GM10266 (cell line): ENCODE measurements around the gene CCDC142.

Experiments used
- DNase-seq: peaks from one replicate; pipeline ENCODE4 v3.0.0; 2012; ENCODE audit errors: extremely low spot score
- TF ChIP-seq, protein P1 (sequence below): IDR thresholded peaks from 2 replicates; pipeline ENCODE4 v1.5.1; 2012; ENCODE audit warnings: mild to moderate bottlenecking, low read depth; ENCODE audit not compliant: control insufficient read depth, insufficient read depth; ENCODE audit errors: missing control alignments

Gene CCDC142

GRCh38 chr2:74516650-74517049 is 33.9 kb upstream of the CCDC142 start:
- no peak for DNase-seq
- TF ChIP-seq, protein P1, sequence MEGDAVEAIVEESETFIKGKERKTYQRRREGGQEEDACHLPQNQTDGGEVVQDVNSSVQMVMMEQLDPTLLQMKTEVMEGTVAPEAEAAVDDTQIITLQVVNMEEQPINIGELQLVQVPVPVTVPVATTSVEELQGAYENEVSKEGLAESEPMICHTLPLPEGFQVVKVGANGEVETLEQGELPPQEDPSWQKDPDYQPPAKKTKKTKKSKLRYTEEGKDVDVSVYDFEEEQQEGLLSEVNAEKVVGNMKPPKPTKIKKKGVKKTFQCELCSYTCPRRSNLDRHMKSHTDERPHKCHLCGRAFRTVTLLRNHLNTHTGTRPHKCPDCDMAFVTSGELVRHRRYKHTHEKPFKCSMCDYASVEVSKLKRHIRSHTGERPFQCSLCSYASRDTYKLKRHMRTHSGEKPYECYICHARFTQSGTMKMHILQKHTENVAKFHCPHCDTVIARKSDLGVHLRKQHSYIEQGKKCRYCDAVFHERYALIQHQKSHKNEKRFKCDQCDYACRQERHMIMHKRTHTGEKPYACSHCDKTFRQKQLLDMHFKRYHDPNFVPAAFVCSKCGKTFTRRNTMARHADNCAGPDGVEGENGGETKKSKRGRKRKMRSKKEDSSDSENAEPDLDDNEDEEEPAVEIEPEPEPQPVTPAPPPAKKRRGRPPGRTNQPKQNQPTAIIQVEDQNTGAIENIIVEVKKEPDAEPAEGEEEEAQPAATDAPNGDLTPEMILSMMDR: no peak

GRCh38 chr2:74515981-74516633 is 33.3 kb upstream of the CCDC142 start:
- DNase-seq: peak; percentile 92
- TF ChIP-seq, protein P1: no peak

DNA sequence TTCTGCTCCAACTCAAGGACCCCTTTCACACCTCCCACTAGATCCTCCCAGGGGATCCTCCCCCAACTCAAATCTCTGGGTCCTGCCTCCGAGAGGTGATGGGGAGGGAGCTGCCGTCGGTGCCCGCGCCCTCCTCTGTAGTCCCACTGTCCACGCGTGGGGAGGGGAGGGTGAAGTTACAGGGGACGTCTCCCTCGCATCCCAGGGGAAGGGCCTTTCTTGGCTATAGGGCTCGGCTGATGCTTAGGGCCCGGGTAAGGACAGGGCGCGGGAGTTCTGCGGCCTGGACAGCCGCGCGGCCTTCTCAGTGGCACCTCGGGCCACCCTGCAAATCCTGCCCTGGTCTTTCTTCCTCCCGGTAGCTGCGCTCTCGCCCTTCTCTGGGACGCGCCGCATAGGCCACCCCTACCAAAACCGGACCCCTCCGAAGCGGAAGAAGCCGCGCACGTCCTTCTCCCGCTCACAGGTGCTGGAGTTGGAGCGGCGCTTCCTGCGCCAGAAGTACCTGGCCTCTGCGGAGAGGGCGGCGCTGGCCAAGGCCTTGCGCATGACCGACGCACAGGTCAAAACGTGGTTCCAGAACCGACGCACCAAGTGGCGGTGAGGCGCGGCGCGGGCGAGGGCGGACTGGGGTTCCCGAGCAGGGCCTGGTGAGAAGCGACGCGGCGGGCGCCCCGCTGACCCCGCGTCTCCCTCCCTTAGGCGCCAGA is 32.6 kb upstream of the CCDC142 start:
- TF ChIP-seq, protein P1: no peak
- peak; percentile 38 for DNase-seq

- TF ChIP-seq, protein P1: no peak
- peak; percentile 46 for DNase-seq
Observed at GRCh38 chr2:74514368-74515270, 31.8 kb upstream of the CCDC142 start, which contains the start of gene TLX2. TSS of gene TLX2 (plus strand) at chr2:74514450. CDS start at chr2:74514807, 357 bp downstream.

DNA sequence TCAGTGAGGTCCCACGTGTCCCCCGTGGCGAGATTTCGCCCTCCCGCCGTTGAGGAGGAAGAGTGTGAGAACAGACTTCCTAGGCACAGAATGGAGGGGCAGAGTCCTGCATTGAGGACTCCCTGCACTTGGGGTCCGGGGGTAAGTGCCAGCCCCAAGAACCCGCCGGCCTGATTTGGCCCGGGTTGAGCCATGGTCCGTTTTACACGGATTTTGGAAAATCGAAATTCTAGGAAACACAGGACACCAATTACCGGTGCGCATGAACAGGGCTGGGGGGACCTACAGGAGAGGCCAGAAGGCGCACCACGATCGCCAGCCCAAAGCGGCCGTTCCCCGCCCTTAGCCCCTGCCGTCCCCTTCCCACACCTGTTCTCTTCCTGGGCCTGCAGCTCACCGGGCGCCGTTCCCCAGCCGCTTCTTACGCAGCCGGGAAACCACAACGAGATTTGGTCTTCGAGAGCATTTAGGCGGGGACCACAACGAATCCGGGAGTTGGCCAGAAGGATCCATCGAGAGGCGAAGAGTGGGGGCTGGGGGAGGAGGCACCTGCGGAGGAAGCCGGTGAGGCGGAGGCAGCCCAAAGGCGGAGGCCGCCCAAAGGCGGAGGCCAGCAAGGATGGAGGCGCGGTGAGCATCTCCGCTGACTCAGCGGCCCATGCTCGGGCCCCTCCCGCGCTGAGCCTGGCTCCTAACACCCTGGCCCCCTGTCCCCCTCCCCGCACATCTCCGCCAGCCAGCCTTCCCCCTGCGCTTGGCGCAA is 31.0 kb upstream of the CCDC142 start:
- peak; percentile 46 for DNase-seq
- TF ChIP-seq, protein P1: no peak

DNA sequence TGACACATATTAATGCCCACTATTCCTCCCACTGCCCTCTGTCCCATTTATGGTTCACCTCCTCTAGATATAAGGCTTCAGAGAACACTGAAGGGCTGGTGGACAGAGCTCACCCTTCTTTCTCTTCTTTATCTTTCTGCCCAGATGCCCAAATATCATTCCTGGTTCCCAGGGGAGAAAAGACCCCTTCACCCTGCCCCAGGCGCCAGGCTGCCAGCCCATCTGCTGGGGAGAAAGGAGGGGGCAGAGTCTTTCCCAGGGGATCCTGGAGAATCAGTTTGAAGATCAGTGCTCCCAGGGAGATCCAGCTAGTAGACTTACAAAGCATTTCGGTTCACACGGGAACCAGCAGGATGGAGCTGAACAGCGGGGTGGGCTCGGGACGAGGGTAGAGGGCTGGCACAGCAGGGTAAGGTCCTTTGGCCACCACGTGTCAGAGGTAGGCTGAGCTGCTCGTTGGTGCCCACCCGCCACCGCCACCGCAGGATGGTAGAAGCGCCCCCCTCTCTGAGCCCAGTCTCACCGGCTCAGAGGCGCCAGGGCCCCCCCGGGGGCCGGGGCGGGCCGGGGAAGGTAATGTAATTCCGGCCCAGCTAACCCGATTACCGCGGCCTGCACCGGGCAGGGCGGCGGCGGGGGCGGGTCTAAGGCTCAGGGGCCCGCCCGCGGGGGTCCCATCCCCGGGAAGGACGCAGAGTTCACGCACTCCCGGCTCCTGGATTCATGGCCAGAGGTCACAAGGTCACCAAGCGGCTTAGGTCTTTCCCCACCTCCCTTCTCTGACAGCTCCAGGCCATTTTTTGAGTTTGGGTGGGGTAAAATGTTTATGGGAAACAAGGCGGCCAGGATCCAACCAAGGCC is 30.2 kb upstream of the CCDC142 start:
- TF ChIP-seq, protein P1: no peak
- peak; percentile 32 for DNase-seq
